HuH-7.5 (cell line): ENCODE measurements around the gene PCDH9.
"Not testable (repeated sequence)": the region's sequence is repeated elsewhere in the genome, so short reads cannot be mapped to it uniquely, and the experiment has no call there.

Source experiments
- DNase-seq: peaks from one replicate; pipeline ENCODE4 v3.0.0; 2011; ENCODE audit warnings: low spot score

The PCDH9 gene

DNA sequence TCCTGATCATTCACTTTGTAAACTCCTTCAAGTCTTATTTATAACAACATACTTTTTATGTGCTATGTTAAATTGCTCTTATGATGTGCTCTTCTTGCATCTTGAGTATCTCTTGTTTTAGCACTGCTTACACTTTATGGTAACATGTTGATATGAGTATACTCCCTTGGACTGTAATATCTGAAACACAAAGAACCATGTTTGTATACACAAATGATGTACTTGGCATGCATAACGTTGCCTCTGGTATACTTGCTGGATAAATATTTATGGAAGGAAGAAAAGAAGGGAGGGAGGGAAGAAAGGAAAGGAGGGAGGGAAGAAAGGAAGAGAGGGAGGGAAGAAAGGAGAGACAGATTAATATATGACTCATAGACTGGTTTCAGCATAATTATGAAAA is 333.2 kb downstream of the PCDH9 start:
- no peak for DNase-seq

- DNase-seq = no peak
Measured at GRCh38 chr13:66895780-66896179, 334.4 kb downstream of the PCDH9 start.

GRCh38 chr13:66895320-66895719 is 334.8 kb downstream of the PCDH9 start:
- DNase-seq = no peak

- no peak for DNase-seq
Measured at GRCh38 chr13:66888698-66889097, 341.4 kb downstream of the PCDH9 start.

- DNase-seq = no peak
Measured at GRCh38 chr13:66887088-66887487, 343.0 kb downstream of the PCDH9 start.

DNA sequence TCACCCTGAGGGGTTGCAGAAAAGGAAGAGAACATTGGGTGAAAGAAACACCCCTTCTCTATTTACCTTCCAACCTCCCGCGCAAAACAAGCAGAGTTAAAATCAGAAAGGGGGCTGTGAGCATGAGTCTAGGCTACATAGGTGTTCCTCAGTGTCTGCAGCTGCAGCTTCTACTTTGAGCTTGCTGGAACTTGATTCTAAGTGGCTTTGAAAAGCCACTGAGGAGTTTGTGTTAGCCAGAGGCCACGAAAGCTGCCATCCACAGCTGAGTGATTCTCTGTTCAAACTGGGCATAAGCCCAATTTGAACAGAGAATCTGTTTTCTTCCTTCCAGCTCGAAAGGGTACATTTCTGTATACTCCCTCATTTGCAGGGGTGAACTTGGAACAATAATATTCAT is 343.9 kb downstream of the PCDH9 start:
- DNase-seq = no peak

DNA sequence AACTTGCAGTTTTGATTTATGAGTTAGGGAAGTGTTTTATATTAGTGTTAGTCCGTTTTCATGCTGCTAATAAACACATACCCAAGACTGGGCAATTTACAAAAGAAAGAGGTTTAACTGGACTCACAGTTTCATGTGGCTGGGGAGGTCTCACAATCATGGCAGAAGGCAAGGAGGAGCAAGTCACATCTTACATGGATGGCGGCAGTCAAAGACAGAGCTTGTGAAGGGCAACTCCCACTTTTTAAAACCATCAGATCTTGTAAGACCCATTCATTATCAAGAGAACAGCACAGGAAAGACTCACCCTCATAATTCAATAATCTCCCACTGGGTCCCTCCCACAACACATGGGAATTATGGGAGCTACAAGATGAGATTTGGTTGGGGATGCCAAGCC is 349.0 kb downstream of the PCDH9 start:
- DNase-seq = not testable (repeated sequence)

- DNase-seq = no peak
Measured at GRCh38 chr13:66879988-66880387, 350.1 kb downstream of the PCDH9 start.

DNA sequence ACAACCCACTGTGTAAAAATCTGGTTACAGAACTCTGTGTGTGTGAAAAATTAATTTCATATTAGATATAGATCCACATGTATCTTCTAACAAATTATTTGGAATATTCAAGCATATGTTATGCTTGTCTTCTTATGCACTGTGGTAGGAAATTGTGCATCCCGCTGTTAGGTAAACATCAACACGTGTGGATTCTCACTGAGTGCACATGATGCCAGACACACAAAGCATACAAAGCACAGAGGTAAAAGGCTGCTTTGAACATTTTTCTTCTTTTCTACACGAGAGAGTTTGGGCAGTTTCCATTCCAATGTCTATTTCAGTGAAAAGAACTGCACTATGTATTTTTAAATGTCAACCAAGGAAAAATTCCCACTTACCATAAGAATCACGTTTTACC is 354.9 kb downstream of the PCDH9 start:
- DNase-seq = no peak

DNA sequence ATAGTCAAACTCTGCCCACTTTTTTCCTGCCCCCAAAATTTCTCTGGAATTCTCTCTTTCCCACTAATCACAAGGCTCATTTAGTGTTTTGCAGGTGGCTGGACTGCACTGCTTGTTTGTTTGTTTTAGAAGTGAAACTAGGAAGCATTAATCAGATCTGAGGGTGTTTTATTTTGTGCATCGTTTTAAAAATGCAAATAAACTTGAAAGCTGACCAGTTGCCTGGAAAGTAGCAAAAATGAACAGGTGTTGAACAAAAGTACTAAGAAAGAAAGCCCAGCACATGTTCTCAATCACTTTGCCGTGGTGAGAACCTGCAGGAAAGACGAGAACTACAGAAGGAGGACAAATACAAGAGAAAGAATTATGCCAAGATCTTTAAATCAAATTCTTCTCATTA is 365.5 kb downstream of the PCDH9 start:
- no peak for DNase-seq

DNA sequence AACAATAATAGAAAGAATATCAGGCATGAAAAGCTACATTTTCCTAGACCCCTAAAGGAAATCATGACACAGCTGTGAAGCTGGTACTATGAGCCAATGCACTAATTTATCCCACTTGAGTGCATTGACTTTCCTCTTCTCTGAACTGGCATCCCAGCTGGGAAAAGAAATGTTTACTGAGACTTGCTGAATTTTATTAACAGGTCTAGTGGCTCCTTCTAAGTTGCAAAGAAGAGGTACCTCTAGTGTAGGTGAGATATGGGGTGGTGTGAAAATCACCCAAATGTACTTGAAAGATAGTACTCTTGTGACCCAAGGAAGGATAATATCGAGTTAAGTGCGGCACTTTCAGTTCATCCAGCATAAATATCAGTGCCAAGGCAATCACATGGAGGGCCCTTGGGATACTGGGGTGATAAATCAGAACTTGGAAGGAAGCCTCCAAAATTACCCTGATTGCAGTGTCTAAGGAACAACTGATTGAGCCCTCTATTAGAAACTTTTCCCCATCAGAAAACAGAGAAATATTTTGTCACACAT is 369.2 kb downstream of the PCDH9 start:
- no peak for DNase-seq

DNA sequence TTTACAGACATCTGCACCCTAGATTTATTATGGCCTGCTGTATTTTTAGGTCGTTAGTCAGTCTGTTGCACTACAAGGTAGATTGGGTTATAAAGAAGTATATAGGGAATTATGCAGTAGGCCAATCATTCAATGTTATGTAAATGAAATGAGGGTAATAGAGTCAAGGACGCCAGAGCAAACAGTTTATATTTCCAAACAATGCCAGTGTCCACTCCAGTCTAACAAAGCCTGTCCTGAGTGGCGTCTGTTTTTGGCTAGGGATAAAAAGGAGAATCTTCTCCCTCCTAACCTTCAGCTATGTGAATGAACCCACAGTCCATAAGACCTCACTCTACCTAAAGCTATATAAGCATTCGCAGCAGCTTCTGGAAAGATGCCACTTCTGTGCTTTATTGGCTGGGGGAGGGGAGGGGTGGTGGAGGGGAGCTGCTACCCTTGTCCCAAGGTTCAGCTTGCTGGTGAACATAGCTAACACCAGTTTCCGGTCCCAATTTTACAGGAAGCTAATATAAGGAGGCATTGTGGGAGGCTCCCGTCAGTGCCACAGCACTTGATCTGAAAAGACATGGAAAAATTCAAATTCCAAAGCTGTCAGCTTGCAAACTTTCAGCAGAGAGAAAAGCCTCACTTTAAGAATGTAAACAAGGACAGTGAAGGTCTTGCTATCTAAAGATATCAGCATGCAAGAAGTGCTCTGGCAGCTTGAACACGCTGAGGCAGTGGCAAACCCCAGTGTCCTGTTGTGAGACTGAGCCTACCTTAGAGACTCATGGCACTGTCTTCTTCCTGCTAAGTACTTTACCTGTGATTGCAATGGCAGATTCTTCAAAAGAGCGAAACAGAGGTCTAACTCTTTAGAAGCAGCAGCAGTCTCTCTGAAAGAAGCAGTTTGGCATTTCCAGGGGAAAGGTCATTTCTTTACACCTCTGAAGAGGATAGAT is 369.9 kb downstream of the PCDH9 start:
- no peak for DNase-seq

GRCh38 chr13:66859078-66859477 is 371.1 kb downstream of the PCDH9 start:
- DNase-seq = no peak

GRCh38 chr13:66858163-66858562 is 372.0 kb downstream of the PCDH9 start:
- no peak for DNase-seq

DNA sequence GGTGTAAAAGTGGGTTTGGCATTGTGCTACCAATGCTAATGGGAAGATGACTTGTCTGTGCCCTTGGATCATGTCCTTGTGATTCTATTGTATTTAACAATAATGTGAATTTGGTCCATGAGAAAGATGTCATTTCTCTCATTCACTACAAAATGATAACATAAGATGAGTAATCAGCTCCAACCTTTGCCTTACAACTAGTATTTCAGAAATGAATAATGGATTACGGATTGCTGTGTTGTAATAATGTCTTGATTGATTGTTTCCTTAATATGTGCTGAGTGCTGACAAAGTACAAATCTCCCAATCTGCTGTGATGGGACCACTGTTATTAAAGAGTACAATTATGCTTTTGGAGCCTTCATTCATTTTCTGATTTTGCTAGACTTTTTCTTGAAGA is 375.0 kb downstream of the PCDH9 start:
- no peak for DNase-seq

DNA sequence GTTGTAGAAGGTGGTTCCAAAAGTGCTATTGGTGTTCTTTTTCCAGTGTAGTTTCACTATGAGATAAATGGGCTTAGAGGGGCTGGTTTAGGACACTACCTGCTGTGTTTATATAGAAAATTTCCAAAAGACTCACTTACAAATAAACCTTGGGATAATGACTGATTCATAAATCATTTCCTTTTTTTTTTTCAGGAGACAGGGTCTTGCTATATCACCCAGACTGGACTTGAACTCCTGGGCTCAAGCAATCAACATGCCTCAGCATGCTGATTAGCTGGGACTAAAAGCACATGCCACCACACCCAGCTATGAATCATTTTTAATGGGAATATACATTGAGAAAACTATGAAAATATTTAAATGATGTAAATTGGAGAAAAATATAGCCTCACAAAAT is 376.6 kb downstream of the PCDH9 start:
- DNase-seq = no peak

- no peak for DNase-seq
Measured at GRCh38 chr13:66849706-66850105, 380.4 kb downstream of the PCDH9 start.

GRCh38 chr13:66847541-66847940 is 382.6 kb downstream of the PCDH9 start:
- no peak for DNase-seq

- no peak for DNase-seq
Measured at GRCh38 chr13:66845393-66845792, 384.7 kb downstream of the PCDH9 start.

DNA sequence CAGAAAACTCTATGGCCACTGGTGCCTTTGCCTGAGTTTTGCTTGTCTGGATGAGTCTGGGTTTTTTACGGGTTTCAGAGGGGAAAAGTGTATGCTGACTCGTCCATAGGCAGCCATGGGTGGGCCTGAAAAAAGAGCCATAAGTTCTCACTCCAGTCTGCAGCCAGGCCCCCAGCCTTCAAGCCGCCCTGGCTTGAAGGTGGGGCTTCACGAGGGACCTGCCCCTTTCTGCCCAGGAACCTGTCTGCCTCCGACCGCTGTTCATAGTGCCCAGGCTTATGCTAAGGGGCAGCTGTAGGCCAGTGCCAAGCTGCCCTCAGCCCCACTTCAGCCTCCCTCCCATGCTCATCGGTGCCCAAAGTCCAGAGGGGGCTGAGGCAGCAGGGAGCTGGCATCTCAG is 385.2 kb downstream of the PCDH9 start:
- no peak for DNase-seq

GRCh38 chr13:66842766-66843165 is 387.4 kb downstream of the PCDH9 start:
- DNase-seq = no peak

DNA sequence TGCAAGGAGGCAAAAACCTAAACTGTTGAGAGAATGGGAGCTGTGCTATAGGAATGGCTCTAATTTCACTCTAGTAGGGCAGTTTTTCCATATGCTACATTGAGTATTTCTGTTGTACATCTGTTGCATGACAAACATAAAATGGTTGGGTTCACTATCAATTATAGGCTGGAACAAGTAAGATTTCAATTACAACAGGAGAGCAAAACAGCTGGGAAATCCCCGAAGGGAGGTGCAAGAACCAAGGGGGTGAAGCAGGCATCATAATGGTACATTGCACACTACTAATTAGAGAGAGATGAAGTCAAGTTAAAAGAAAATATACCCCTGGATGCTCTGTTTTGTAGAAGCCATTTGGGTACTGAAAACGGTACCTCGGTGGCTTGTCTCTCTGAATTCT is 389.5 kb downstream of the PCDH9 start:
- no peak for DNase-seq

GRCh38 chr13:66837246-66837645 is 392.9 kb downstream of the PCDH9 start:
- no peak for DNase-seq
